UCSD-AML1 (cell line): ENCODE results near the gene SMCO2.

Experiments used
- DNase-seq: peaks from one replicate; lab custom pipeline; 2025; ENCODE audit not compliant: unreplicated experiment; lab: John Stamatoyannopoulos, UW

The SMCO2 gene

DNA sequence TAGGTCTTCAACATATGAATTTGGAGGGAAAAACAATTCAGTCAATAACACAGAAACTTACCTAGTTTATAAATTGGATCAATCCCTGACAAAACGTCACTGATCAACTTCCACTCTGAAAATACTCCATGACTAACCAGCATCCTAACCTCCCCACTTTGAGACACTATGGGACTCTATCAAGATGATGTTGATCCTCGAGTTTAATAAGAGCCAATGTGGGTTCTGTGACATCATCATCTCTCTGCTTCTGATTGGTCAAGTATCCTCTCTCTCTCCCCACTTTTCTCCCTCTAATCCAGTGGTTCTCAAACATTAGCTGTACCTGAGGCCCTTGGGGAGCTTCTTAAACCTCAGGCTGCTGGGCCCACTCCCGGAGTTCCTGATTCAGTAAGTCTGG lies at the start of gene SMCO2:
TSS of gene SMCO2 (plus strand) at position 301 of the 400 bp plus-strand sequence. CDS start 23,896 bp downstream, outside the sequence.
- no peak for DNase-seq

DNA sequence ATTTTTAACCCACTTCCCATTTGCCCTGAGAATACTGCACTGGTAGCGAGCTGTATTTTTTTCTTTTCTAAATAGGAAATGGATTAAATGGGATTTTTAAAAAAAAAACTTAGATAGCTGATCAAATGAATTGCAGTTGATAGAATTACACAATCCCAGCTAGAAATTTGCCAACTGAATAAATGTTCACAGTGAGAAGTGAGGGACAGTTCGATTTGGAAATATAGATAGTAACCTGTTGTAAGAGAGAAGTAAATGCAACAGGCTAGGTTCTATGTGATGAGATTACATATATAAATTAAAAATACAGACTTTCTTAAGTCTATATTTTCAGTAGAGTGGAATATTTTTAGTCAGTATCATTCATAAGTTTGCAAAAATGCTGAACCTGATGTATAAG lies 48.1 kb upstream of the SMCO2 start:
- no peak for DNase-seq

DNA sequence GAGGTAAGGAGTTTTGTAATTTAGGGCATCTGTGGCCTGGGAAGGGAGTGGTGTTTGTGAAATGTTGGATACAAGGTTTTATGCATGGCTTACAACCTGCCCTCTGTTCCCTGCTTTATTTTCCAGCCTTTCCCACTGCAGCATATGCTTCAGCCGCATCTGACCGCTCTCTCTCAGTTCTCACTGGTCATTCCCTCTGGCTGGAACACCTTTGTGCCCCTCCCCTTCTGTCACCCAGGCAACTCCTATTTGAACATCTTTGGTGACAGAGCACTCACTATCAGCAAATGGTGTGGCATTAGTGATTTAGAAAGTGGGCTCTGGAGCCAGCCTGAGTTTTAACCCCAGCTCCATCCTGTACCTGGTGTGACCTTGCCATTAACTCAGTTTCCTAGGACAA lies 47.5 kb upstream of the SMCO2 start:
- no peak for DNase-seq

DNA sequence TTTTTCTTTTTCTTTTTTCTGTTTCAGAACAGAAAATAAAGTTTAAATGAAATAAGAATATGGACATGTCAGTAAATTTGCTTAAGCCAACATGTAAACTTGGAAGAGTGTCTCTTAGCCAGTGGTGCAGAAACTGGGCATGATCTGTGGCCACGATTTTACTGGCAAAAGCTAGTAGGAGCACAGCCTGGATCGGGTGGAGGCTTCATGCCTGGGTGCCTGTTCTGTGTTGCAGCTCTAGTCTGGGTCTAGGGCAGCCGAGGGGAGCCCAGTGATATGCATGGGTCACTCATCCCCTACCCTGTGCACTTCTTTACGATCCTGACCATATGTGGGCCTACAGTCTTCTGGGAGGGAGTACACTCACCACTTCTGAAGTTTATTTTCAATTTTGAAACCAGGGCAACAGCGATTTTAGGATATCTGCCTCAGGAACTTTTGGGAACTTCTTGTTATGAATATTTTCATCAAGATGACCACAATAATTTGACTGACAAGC lies 45.6 kb upstream of the SMCO2 start:
- DNase-seq = no peak

DNA sequence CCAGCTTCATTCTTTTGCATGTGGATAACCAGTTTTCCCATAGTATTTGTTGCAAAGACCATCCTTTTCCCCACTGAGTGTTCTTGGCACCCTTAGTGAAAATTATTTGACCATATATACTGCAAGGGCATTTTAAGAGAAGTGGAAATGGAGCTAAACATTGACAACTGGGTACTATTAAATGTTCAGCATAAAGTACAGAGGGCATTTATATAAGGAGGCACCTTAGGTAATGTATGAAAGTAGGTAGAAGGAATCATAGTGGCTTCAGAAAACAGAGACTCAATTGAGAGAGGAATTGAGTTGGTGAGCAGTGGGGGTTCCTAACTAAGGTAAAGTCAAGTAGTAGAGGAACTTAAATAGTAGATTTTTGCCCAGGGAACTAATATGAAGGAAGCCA lies 34.5 kb upstream of the SMCO2 start:
- no peak for DNase-seq

DNA sequence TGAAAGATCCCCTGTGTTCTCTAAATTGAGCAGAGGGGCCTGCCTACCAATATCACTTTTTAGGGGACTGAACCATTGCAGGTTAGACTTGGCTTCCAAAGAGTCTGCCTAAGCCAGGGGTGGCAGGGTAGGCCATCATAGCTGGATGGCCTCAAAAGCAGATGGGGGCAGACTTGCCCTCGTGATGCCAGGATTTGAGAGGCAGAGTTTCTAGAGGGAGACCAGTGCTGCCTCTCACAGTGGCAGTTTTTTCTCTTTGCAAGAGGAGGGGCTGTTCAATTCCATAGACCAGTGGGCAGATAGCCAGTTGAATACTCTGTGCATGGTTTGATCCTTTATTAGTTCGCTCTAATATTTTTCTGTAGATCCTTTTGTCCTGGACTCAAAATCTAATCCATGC lies 23.8 kb upstream of the SMCO2 start:
- DNase-seq = no peak

DNA sequence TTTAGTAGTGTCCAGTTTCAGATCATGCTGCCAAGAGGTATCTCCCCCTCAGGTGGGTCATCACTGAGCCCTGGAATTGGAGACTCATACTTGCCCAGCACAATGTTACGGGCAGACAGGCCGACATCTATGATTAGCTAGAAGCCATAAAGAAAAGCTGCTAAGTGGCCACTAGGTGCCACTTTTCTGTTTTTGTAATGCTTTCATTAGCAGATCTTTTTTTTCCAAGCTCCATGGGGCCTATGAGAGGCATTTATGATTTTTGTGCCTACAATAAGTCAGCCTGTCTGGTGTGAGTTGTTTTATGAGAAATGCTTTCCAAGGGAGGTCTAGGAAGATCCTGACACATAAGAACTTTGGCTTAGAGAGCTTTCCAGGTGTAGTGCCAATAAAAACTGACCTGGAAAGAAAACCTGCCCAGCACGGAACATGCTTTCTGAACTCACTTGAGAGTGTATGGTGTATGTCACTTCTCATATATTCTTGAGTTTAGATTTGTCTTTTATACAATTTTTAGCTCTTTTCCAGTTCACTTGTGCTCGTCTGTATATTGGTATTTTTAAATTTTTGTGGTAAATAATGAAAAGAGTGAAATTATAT lies 21.8 kb upstream of the SMCO2 start:
- DNase-seq = peak; percentile 16

DNA sequence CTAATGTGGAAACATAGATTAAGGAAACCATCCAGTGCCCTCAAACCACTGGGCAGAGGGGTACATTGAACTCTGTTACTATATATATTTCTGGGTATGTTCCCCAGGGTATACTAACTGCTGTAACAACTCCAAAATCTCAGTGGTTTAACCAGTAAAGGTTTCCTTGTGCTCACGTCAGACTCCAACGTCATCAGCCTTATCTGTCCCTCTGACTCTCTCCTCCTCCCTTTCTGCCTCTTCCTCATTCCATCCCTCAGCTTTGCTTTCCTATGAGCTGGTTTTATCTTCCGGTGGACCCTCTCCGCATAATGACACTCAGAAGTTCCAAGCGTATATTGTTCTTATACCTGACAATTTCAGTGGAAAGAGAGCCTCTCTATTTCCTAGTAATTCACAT lies 21.2 kb upstream of the SMCO2 start:
- DNase-seq = no peak

DNA sequence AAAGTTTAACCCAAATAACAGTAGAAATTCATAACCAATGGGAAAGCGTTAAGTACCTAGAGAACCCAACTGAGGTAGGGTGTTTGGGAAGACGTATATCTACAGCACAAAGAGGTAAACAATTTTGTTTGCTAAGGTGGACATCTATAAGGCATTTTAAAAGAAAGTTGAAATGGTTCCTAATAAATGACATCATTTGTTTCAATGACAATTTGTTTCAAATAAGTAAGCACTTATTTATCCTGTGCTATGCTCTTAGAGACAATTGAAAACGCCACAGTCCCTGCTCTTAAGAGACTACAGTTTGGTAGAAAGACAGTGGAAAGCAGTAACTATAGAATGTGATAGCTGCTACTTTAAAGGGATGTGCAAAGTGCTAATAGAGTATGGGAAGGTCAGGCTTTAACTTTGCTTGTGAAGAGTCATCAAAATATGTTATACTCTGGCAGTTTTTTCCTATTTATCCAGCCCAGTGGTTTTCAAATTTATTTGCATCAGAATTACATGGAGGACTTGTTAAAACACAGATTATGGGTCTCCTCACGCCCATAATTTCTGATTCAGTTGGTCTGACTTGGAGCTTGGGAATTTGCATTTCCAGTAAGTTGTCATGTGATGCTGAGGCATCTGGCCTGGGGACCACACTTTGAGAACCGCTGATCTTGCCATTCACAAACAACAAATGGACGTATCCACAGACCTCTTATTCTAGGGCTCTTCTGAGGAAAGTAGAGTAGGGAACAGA lies 19.6 kb upstream of the SMCO2 start:
- DNase-seq = no peak

DNA sequence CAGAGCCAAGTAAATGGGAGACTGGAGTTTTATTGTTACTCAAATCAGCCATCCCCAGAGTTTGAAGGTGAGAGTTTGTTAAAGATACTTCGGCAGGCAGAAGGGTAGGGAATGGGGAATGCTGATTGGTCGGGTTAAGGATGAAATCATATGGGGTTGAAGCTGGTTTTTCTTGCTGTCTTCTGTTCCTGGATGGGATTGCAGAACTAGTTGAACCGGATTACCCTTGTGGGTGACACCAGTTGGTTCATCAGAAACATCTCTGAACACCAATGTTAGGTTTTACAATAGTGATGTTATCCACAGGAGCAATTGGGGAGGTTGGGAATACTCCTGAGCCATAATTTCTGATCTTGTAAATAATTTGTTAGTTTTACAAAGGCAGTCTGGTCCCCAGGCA lies 18.7 kb upstream of the SMCO2 start:
- DNase-seq = no peak

DNA sequence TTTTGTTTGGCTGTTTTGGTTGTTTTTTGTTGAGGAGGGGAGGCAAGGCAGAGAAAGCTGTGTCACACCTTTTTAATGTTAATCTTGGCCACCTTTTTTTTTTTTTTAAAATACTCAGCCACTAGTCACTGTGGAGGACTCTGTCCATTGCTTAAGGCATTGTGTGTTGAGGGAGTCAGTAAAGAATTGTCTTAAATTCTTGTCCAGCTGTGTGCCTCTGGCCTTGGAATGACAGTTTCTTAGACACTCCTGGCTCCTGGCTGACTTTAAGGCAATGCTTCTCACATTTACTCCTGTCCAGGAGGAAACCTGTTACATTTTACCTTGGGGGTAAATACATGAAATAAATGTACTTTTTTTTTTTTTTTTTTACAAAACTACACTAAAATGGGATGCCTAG lies 18.1 kb upstream of the SMCO2 start:
- no peak for DNase-seq

DNA sequence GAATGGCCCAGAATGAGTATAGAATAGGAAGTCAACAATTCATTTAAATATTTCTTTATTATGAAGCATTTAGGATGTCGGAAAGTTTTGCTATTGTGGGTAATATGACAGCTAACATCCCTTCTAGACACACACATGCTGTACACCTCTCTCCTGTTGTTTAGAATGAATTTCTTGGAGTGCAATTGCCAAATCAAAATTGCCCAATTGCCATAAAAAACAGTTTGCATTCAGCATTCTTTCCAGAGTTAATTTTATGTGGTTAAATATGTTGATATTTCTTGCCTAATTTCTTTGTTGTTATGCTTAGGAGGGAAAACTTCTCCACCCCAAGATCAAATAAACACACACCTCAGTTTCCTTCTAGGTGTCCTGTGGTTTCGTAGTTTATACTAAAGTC lies 16.9 kb upstream of the SMCO2 start:
- DNase-seq = no peak

DNA sequence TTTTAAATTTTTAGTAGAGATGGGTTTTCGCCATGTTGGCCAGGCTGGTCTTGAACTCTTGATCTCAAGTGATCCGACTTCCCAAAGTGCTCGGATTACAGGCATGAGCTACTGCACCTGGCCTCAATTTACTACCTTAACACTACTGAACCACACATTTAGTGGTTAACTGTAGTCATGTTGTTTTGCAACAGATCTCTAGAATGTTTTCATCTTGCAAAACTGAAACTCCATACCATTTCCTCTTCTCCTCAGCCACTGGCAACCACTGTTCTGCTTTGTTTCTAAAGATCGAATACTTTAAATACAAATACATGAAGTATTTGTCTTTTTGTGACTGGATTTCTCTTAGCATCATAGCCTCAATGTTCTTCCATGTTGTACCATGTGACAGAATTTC lies 15.4 kb upstream of the SMCO2 start:
- DNase-seq = no peak

DNA sequence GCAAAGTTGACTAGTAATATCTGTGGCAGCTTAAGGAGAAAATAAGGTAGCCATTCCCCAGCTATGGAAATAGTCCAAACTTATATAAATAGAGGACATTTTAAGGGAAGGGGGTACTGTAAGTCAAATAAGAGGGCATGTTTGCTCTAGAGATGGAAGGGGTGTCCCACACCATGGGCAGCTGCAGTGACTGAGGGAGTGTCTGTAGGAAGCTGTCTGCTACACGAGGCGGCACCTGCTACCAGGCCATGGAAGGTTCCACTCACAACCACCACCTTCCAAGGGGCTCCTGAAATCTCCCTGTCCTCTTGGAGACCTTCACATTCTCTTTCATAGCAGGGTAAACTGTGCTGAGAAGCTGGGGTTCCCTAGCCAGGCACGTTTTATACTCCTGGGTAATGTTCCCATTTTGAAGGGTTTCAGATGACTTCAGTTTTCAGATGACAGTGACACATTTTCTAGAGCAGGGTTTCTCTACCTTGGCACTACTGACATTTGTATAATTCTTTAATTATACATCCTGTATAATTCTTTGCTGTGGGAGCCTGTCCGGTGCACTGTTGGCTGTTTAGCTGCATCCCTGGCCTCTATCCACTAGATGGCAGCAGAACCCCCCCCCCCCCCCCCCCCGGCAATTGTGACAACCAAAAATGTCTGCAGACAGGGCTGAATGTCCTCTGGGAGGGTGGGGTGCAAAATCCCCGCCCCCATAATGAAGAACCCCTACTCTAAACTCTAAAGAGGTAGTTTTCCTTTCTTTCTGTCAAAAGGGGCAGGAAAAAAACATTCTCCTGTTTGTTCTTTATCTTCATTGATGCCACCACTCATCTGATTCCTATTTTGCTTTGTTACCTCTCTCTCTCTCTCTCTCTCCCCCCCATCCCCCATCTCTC lies 11.6 kb upstream of the SMCO2 start:
- DNase-seq = peak; percentile 48

DNA sequence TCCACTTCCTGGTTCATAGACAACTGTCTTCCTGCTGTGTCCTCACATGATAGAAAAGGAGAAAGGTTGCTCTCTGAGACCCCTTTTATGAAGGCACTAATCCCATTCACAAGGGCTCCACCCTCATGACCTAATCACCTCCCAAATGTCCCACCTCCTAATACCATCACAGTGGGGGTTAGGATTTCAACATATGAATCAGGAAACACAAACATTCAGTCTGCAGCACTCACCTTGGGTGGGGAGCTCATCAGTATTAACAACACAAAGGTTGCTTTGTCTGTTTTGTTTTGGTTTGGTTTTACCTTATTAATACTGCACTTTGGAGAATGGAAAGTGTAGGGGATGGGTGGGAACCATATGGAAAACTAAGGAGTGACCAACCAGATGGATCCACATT lies 10.5 kb upstream of the SMCO2 start:
- no peak for DNase-seq

DNA sequence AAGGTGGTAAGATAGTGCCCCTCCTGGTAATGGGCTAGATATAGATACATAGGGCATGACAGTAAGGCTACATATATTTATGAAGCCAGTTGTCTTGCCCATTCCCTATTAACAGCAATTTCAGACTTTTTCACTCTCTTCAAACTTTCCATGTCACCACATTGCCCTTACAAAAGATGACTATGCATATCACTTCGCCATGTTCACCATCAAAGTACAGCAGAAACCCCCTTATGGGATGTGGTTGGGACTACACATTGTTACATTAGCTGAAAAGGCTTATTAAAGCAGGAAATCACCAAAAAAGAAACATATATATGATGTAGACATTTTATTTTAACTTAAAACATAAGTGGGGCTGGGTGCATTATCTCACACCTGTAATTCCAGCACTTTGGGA lies 9.8 kb upstream of the SMCO2 start:
- no peak for DNase-seq

DNA sequence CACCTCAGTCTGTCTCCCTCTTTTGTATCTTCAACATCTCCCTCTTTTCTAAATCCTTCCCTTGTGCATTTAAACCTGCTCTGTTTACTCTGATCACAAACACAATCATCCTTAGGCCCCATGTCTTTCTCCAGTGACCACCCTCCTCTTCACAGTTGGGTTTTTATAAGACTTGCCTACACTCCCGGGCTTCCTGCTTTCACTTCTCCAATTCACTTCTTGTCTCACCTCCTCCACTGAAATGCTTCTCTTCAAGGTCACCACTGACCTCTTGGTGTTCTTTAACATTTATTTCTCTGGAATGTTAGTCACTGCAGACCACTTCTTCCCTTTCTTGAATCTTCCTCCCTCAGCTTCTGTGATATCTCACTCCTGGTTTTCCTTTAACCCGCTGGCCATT lies 8.7 kb upstream of the SMCO2 start:
- DNase-seq = no peak

DNA sequence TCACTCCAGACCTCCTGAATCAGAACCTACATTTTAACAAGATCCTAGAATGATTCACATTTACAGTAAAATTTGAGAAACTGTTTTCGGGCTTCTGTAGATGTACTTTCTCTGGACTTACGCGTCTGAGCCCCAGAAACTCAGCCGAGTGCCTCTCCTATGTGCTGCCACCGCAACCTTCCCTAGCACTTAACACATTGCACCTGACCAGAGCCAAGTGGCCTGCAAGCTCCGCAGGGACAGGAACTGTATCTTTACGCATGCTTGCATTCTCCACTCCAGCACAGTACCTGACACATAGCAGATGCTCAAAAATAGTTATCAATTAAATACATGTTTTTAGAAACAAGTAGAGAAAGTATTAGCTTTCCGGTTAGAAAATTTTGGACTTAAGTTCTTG lies 1.2 kb downstream of the SMCO2 start:
- DNase-seq = no peak

DNA sequence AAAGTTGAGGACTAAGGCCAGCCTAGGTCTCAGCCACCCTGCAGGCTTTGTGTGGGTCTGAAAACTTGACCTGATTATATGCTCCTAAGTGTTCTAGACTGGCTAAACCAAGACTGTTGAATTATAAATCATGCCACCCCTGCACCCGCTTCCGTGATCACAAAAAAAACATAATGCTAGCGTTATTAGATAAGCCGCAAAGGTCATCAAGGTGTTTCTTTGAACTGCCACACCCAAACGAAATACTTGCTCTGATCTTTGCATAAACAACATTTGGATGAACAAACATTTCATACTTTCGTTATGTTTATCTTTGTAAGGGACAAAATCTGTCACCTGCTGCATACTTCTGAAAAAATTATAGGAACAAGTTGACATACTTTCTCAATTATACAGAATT lies 2.5 kb downstream of the SMCO2 start:
- no peak for DNase-seq

DNA sequence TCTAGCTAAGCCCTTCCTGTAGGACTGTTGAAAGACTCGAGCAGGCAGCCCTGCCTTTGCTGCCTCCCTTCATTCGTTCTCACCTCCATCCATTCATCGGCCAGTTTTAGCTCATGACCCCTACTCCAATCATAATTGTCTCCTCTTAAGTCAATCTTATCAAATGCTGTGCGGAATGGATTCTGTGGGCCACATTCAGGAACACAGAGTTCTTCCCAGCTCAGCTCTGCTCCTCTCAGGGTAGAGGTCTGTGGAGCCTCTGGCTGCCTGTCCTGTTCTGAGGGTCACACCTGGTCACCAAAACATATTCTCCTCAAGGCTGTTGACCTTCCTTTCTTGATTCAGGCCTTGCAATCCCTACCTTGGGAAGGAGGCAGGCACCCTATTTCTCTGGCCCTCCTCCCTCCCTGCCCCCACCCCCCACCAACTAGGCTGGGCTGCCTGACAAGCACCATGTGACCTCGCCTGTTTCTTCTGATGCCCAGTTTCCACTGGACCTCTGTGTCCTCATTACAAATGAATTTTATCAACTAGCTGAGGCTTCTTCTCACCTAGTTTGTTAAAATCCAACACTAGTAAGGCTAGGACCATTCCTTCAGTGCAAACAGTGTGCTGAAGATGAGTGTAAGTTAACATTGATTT lies 3.5 kb downstream of the SMCO2 start:
- no peak for DNase-seq

DNA sequence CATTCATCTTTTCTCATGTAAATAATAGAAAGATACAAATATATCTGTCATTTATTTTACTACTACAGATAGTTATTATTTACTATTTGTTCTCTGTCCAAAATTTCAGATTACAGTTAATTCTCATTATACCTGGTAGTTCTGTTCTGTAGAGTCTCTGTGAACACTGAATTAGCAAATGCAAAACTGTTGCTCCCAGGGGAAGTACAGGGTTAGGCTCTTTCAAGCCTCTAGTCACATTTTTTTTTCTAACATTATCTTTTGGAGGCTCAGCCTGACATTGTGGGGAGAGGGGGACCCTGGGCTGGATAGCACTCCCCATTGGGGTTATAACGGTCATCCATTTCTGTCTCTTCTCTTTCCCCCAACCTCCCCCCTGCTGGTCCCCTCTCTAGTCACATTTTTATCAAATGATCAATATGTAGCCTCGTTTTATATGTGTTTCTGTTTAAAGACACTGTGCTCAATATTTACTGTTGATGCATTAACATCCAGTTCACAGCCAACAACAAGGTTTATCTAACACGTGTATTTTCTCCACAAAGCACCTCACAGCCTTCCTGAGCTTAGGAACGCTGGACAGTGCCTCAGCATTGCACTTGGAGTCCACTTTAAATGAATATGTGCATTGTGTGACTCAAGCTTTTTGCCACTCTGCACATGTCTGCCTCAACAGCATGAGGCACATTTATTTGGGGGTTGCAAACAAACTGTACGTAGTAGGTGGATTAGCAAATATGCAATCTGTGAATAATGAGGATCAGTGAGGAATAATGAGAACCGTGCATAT lies 4.7 kb downstream of the SMCO2 start:
- DNase-seq = no peak
